NCI-H1694 treated with DMSO at 0.1 percent for 48 hours (cell line): ENCODE results near the gene SOBP.
"Not testable (repeated sequence)": the region's sequence is repeated elsewhere in the genome, so short reads cannot be mapped to it uniquely, and the experiment has no call there.

Source experiments
- DNase-seq: peaks from one replicate; lab custom pipeline; 2025; lab: John Stamatoyannopoulos, UW

SOBP gene

GRCh38 chr6:107489636-107490565 lies at the start of gene SOBP:
Gene SOBP, plus strand, starts transcription at chr6:107490117. Its CDS starts 500 bp downstream, at chr6:107490617.
- DNase-seq, result peak; percentile 46

- no peak for DNase-seq
These were observed 49.0 kb upstream of the SOBP start for GRCh38 chr6:107440936-107441335.

- DNase-seq, result no peak
These were observed 48.2 kb upstream of the SOBP start for GRCh38 chr6:107441682-107442081.

- no peak for DNase-seq
These were observed 46.8 kb upstream of the SOBP start for GRCh38 chr6:107442938-107443607.

- DNase-seq, result no peak
These were observed 46.2 kb upstream of the SOBP start for GRCh38 chr6:107443608-107444267.

- DNase-seq, result no peak
These were observed 45.6 kb upstream of the SOBP start for GRCh38 chr6:107444277-107444676.

- DNase-seq, result no peak
These were observed 42.2 kb upstream of the SOBP start for GRCh38 chr6:107447663-107448216.

- no peak for DNase-seq
These were observed 41.1 kb upstream of the SOBP start for GRCh38 chr6:107448776-107449175.

GRCh38 chr6:107458672-107459282 lies 31.1 kb upstream of the SOBP start:
- no peak for DNase-seq

GRCh38 chr6:107459283-107460082 lies 30.4 kb upstream of the SOBP start, which contains the start of gene PDSS2:
Gene PDSS2, minus strand, starts transcription at chr6:107459564. Its CDS starts 279 bp downstream, at chr6:107459285.
- DNase-seq, result peak; percentile 86

GRCh38 chr6:107460083-107460631 lies 29.8 kb upstream of the SOBP start:
- no peak for DNase-seq

- no peak for DNase-seq
These were observed 23.9 kb upstream of the SOBP start for GRCh38 chr6:107466062-107466461.

- DNase-seq, result no peak
These were observed 19.6 kb upstream of the SOBP start for GRCh38 chr6:107470364-107470763.

GRCh38 chr6:107473660-107474059 lies 16.3 kb upstream of the SOBP start:
- no peak for DNase-seq

GRCh38 chr6:107475360-107475759 lies 14.6 kb upstream of the SOBP start:
- not testable (repeated sequence) for DNase-seq

- DNase-seq, result not testable (repeated sequence)
These were observed 14.1 kb upstream of the SOBP start for GRCh38 chr6:107475826-107476225.

GRCh38 chr6:107479089-107479690 lies 10.7 kb upstream of the SOBP start:
- DNase-seq, result no peak

GRCh38 chr6:107485157-107485556 lies 4.8 kb upstream of the SOBP start:
- no peak for DNase-seq

GRCh38 chr6:107488174-107488874 lies 1.6 kb upstream of the SOBP start:
- no peak for DNase-seq
